ENCODE data around the gene DCDC1. TPM values are rescaled to one million over a fixed set of nuclear protein-coding genes. Genes with fewer than 3 reads are reported as not detected.

The DCDC1 gene
- total RNA-seq, 4 donors from 2014 or later: 0.17 TPM; not detected in 3

DNA sequence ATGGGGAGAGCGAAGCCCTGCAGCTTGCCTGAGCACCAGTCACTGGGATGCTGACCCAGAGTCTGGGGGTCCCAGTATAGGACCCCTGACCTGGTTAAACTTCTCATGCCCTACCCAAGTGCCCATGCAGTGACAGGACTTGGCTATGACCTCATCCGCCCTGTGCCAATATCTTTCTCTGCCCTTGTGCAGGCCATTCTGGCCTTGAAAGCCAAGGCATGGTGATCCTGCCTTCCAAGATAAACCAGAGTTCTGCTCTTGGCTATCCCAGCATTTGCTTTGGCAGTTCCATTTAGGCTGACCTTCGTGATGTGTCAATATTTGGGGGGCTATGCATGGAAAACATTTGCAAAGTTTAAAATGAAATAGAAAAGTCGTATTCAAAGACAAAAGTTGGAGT is 542.6 kb downstream of the DCDC1 start:
- H3K27ac ChIP-seq (replicated peaks in 1 of 4): no peak overlapping the region
- H3K4me1 ChIP-seq: peaks cover 0 to 9% (median 2%) of the 10 kb centered on the region in 4 donors
- 75% methylated on average over 4 of the region's 4 CpGs for WGBS
- DNase-seq (ENCODE audit: extremely low spot score): no peak
- H3K9me3 ChIP-seq: no peaks in the 10 kb centered on the region
- no peak overlapping the region for H3K4me3 ChIP-seq
- intact Hi-C loops (cut with DNase I): no loop called here
- no peak for TF ChIP-seq EP300 (IDR thresholded peaks at IDR 0.05)
- no peak for TF ChIP-seq POLR2A (IDR thresholded peaks at IDR 0.05; ENCODE audit: low read depth)
- no peak for TF ChIP-seq POLR2AphosphoS5 (IDR thresholded peaks at IDR 0.05)
- TF ChIP-seq, protein P1, sequence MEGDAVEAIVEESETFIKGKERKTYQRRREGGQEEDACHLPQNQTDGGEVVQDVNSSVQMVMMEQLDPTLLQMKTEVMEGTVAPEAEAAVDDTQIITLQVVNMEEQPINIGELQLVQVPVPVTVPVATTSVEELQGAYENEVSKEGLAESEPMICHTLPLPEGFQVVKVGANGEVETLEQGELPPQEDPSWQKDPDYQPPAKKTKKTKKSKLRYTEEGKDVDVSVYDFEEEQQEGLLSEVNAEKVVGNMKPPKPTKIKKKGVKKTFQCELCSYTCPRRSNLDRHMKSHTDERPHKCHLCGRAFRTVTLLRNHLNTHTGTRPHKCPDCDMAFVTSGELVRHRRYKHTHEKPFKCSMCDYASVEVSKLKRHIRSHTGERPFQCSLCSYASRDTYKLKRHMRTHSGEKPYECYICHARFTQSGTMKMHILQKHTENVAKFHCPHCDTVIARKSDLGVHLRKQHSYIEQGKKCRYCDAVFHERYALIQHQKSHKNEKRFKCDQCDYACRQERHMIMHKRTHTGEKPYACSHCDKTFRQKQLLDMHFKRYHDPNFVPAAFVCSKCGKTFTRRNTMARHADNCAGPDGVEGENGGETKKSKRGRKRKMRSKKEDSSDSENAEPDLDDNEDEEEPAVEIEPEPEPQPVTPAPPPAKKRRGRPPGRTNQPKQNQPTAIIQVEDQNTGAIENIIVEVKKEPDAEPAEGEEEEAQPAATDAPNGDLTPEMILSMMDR (IDR thresholded peaks at IDR 0.05): no peak
- no peaks in the 10 kb centered on the region for H3K27me3 ChIP-seq
- no peaks in the 10 kb centered on the region for H3K36me3 ChIP-seq

DNA sequence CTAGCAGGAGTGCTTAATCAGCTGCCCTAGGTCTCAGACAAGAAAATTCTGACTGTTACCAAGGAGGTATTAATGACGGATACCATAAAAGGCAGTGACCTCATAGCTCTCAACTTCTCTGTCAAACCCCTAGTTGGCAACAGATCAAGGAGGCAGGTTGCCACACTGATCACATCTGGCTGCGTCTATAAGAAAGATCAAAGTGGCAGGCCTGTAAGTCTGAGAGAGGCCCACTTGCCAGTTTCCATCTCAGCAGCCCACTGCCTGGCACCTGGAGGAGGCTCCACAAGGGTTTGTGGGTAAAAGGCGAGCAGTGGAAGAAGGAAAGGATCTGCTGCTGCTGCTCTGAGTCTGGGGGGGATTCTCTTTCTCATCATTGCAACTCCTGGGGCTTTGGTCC is 543.8 kb downstream of the DCDC1 start:
- Histone ChIP-seq H3K27ac (replicated peaks in 1 of 4) (no peak overlapping the region), H3K4me1 (peaks cover 0 to 6% (median 2%) of the 10 kb centered on the region in 4 donors), H3K9me3 (no peaks in the 10 kb centered on the region), H3K27me3 (no peaks in the 10 kb centered on the region), H3K36me3 (no peaks in the 10 kb centered on the region), H3K4me3 (no peak overlapping the region)
- TF ChIP-seq POLR2A (IDR thresholded peaks at IDR 0.05; ENCODE audit: low read depth) (no peak), POLR2AphosphoS5 (IDR thresholded peaks at IDR 0.05) (no peak), EP300 (IDR thresholded peaks at IDR 0.05) (no peak)
- TF ChIP-seq, protein P1 (IDR thresholded peaks at IDR 0.05): no peak
- intact Hi-C loops (cut with DNase I): no loop called here
- DNase-seq (ENCODE audit: extremely low spot score): no peak
- WGBS: 86% methylated on average over 3 of the region's 3 CpGs

DNA sequence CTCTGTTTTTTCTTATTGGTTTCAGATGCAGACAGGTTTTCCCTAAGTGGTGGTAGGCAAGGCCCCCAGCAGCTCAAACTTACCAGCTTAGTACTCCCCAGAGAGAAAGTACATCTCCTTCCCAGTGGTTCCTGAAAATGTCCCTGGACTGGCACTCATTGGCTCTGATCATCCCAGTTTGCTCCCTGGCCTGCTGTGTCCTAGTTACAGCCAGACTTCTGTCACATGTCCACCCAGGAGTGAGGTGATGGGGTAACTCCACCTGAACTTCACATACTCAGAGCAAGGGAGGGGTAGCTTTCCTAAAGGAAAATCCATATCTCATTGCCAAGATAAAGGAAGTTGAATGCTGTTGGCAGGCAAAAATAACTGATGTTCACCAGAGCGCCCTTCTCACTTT is 546.4 kb downstream of the DCDC1 start:
- intact Hi-C loops (cut with DNase I): no loop called here

DNA sequence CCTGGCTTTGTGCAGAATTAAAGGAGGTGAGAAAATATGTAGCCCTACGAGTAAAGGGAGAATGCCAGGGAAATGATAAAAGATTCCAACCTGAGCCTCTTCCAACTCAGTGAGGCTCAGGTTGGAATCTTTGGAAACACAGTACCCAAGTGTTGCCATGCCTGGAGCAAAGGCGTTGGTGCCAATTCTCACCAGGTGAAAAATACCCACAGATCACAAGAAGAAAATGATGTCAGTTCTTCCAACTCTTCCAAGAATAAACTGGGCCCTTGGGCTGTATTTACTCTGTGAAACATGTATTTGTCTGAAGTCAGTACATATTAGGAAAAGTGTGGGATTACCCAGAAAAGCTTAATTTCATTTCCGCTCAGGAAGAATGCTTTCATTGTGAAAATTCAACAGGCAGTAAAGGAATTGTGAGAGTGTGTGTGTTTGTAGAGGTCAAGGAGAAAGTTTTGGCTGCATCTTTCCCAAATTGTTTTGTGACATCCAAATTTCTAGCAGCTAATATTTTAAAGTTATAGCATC is 548.0 kb downstream of the DCDC1 start:
- no peaks in the 10 kb centered on the region for H3K9me3 ChIP-seq
- no peak overlapping the region for H3K4me3 ChIP-seq
- no peaks in the 10 kb centered on the region for H3K27me3 ChIP-seq
- no peak overlapping the region for H3K27ac ChIP-seq (replicated peaks in 1 of 4)
- H3K4me1 ChIP-seq: peaks cover 0 to 12% (median 6%) of the 10 kb centered on the region in 4 donors
- no peaks in the 10 kb centered on the region for H3K36me3 ChIP-seq
- 70% methylated on average over 3 of the region's 3 CpGs for WGBS
- no peak for DNase-seq (ENCODE audit: extremely low spot score)
- TF ChIP-seq POLR2A (IDR thresholded peaks at IDR 0.05; ENCODE audit: low read depth): no peak
- no peak for TF ChIP-seq EP300 (IDR thresholded peaks at IDR 0.05)
- TF ChIP-seq, protein P1 (IDR thresholded peaks at IDR 0.05): no peak
- no peak for TF ChIP-seq POLR2AphosphoS5 (IDR thresholded peaks at IDR 0.05)
- intact Hi-C loops (cut with DNase I): no loop called here

More for the DNA sequence above, 546.4 kb downstream of the DCDC1 start:
- no peak overlapping the region for H3K27ac ChIP-seq (replicated peaks in 1 of 4)
- no peak for DNase-seq (ENCODE audit: extremely low spot score)
- TF ChIP-seq POLR2A (IDR thresholded peaks at IDR 0.05; ENCODE audit: low read depth) (no peak), POLR2AphosphoS5 (IDR thresholded peaks at IDR 0.05) (no peak), EP300 (IDR thresholded peaks at IDR 0.05) (no peak)
- TF ChIP-seq, protein P1 (IDR thresholded peaks at IDR 0.05): no peak
- no peaks in the 10 kb centered on the region for H3K9me3 ChIP-seq
- no peak overlapping the region for H3K4me3 ChIP-seq
- no peaks in the 10 kb centered on the region for H3K4me1 ChIP-seq
- H3K27me3 ChIP-seq: no peaks in the 10 kb centered on the region
- WGBS: 88% methylated on average over 1 of the region's 1 CpG
- H3K36me3 ChIP-seq: no peaks in the 10 kb centered on the region

DNA sequence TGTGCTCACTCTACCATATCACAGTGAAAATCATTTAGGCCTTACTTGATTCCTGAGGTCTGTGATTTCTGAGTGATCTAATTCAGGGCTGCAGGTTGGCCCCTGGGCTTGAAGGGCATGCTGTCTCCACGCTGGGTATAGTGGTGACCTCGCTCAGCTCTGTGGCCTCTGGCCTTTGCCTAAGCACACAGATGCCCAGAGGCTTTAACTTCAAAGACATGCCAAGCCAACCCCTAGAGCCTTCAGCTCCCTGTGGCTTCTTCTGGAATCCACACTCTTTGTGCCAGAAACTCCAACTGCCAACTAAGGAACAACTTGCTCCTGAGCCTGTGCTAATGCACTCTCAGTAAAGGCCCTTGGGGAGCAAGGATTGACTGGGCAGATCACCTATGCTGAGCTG is 550.8 kb downstream of the DCDC1 start:
- intact Hi-C loops (cut with DNase I): no loop called here
- no peak for TF ChIP-seq POLR2AphosphoS5 (IDR thresholded peaks at IDR 0.05)
- no peak for TF ChIP-seq EP300 (IDR thresholded peaks at IDR 0.05)
- TF ChIP-seq POLR2A (IDR thresholded peaks at IDR 0.05; ENCODE audit: low read depth): no peak
- TF ChIP-seq, protein P1 (IDR thresholded peaks at IDR 0.05): no peak
- Histone ChIP-seq H3K4me1 (peaks cover 0 to 14% (median 6%) of the 10 kb centered on the region in 4 donors), H3K27ac (replicated peaks in 1 of 4) (no peak overlapping the region), H3K36me3 (no peaks in the 10 kb centered on the region), H3K4me3 (no peak overlapping the region), H3K9me3 (no peaks in the 10 kb centered on the region), H3K27me3 (no peaks in the 10 kb centered on the region)
- no peak for DNase-seq (ENCODE audit: extremely low spot score)
- WGBS: 90% methylated on average over 2 of the region's 2 CpGs

All from esophagus muscularis mucosa (tissue), 4 donors.